ENCODE data around the gene LAP3.

LAP3 gene

DNA sequence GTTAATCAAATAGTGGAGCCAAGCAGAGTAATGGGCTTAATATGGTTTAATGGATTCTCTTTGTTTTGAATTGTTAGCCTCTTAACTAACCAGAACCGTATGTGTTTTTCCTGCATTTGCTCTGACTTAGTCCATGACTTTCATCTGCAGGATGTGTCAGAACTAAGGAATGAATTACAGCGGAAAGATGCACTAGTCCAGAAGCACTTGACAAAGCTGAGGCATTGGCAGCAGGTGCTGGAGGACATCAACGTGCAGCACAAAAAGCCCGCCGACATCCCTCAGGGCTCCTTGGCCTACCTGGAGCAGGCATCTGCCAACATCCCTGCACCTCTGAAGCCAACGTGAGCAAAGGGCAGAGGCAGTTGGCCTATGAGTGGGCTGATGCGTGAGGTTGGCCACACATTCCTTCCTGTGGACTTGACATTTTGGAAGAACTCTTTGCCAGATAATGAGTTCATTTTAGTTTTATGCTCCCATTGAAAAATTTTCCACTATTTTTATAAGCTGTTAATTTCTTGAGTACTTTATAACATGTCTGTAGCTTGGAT, 46.5 kb downstream of the LAP3 start:
- no peak for DNase-seq

DNA sequence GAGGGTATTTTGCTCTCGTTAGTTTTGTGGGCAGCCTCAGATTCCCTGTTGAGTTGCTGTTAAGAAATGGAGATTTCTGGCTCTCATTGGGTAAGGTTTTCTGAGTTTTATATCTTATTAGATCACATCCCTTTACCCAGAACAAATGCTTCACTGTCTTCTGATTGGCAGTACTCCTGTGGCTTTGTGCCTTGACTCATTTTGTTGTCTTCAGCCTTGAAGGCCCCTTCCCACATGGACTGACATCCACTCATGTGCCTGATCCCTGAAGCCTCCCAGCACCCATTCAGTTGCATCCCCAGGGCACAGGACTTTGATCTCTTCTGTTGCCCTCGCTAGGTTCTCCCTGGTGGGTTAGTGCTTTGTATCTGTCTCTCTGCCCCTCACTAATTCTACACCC, 47.8 kb downstream of the LAP3 start:
- no peak for DNase-seq

DNA sequence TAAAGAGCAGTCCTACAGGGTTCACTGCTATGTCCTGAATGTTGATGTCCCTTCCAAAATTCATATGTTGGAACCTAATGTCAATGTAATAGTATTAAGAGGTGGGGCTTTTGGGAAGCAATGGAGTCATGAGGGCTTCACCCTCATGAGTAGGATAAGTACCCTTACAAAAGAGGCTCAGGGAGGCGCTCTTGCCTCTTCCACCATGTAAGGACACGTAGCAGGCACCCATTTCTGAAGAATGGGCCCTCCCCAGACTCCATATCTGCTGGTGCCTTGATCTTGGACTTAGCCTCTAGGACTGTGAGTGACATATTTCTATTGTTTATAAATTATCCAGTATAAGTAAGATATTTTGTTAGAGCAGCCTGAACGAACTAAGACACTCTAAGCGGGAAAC, 53.2 kb downstream of the LAP3 start:
- DNase-seq = no peak

DNA sequence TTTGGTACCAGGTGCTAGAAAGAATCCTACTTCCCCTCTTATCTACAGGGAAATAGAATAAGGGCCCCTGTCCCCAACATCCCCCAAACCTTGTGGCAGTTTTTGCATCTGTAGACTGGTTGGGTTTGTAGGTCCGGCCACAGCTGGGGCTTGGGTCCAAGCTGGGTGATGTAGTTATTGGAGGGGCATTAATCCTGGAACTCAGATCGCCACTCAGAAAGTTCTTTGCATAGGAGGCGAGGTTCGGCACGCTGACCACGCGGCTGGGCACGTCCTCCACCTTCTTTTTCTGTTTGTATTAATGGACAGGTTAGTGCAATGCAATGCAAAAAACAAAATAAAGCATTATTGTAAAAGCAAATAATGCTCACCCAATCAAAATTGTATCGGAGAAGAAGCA, 56.6 kb downstream of the LAP3 start:
- no peak for DNase-seq

DNA sequence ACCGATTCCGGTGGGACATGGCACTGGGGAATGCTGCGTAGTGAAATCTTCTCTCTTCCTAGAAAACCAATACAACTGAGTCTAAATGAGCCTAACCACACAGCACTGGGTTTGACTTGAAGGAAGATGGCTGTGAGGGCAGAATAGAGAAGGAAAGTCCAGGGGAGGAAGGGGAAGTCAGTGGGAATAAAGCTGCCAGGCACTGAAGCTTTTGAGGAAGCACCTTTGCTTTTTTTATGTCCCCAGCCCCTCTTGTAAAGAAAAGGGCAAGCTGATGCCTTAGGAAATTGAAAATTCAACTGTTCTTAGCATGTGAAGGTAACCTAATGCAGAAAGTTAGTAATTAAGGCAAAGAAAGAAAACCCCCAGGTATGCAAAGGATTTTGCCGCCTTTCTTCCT, 58.1 kb downstream of the LAP3 start:
- DNase-seq = no peak

DNA sequence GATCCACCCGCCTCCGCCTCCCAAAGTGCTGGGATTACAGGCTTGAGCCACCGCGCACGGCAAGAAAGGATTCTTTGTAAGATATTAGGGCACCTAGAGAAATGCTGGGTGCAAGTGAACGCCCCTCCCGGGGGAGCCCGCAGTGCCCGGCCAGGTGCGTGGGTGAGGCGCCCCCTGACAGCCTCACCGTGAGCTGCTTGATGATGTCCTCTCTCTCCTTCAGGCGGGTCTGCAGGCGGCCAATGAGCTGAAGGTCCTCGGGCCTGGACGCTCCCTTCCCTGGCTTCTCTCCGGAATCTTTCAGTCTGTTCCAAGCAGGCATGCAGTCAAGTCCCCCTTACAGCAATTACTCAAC, 59.3 kb downstream of the LAP3 start:
- DNase-seq = no peak

DNA sequence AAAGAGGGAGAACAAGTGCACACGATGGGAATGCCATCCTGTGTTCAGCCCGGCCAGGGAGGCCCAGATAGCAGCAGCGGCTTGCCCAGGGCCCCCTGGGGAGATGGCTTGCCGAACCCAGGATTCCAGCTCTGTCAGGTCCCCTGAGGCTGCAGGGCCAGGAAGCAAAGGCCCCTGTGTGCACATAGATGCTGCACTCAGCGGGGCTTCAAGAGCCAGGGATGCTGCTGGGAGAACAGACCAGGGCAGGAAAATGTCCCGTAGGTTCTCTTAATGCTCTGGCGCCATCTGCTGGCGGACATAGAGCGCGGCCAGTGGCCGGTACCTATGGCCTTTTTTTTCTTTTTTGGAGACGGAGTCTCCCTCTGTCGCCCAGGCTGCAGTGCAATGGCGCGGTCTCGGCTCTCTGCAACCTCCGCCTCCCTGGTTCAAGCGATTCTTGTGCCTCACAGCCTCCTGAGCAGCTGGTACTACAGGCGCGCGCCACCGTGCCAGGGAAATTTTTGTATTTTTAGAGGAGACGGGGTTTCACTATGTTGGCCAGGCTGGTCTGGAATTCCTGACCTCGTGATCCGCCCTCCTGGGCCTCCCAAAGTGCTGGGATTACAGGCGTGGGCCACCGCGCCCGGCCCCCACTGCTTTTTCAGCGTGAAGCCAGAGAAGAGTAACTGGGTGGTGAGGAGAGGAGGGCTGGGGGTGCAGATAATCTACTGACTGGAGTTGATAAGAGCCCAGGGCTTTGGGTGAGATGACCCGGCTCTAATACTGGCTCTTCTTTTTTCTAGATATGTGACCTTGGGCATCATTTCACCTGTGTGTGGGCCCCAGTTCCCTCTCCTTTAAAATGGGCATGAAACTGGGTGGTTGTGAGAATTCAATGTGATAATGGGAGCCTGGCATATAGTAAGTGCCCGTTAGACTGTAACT, 60.0 kb downstream of the LAP3 start:
- peak; percentile 52 for DNase-seq

DNA sequence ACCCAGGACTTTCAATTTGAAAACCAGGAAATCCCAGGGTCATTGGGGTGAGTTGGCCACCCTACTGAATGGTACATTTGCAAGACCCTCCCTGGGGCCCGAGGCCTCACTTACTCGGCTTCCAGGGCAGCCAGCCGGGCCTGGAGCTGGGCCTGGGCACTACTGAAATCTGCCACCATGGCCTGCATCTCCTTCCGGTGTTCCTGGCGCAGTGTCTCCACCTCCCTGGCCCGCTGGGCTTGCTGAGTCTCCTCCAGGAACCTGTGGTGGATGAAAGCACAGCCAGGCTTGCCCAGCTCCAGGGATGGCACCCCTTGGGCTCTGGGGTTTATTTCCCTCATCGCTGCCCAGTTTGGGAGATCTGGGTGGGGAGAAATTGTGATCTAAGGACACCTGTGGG, 62.1 kb downstream of the LAP3 start:
- no peak for DNase-seq

DNA sequence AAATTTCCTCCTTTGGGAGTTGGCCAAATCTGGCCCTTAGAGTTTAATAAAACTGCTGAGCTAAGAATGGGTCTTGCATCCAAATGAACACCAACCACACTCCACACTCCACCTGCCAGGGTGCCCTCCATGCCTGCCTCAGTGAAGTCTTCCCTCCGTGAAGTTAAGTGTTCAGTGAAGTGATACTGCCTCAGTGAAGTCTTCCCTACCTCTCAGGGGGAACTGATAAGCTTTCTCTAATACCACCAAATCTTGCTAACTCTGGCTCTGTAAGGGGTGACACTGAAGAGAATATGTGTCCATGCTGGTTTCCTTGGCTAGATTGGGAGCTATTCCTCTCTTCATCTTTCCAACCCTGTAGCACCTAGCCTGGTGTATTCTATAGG, 65.4 kb downstream of the LAP3 start:
- DNase-seq = no peak

DNA sequence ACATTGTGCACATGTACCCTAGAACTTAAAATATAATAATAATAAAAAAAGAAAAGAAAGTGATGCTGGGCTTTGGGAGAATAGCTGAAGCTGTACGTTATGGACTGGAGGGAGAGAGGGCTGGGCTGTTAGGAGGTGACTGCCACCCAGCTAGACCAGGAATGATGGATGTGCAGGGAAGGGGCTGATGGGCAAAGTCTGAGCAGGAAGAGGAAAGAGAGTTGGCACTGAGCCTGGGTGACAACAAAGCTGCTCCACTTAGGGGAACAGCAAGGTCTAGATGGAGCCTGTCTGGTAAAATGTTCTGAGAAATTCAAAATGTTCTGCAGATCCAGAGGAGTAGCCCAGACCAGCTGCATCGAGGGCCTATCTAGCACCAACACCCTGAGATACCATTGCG, 69.7 kb downstream of the LAP3 start:
- DNase-seq = no peak

DNA sequence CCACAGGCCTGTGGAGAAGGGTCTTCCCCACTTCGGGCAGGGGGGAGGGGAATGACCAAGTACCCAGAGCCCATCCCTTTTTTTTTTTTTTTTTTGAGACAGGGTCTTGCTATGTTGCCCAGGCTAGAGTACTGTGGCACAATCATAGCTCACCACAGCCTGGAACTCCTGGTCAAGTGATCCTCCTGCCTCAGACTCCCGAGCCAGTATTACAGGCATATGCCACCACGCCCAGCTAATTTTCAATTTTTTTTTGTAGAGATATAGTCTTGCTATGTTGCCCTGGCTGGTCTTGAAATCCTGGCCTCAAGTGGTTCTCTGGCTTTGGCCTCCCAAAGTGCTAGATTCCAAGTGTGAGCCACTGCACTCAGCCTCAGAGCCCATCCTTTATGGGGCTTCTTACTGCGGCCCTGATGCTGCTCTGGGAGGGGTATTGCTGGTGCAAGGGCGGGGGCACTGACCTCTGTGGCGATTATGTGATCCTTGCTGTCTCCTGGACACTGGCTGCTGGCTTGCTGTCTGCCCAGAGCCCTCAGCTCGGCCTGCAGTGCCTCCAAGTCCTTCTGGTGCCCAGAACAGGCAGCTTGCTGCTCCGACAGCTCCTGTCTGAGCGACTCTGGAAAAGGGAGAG, 70.3 kb downstream of the LAP3 start:
- DNase-seq = no peak

DNA sequence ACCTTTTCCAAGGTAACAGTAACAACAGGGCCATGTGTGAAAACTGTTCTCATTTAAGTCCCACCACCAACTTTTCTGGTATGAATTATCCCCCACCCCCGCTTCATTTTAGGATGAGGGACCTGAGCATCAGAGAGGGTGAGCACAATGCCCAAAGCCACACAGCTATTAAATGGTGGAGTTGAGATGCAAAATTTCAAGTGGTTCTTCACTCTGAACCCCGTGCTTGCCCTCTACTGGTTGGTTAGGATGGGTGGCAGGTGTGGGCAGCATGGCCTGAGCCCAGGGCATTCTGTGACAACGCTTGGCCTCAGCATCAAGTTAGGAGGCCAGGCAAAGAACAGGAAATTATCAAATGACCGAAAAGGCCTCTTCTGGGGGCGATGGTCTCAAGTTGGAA, 70.9 kb downstream of the LAP3 start:
- DNase-seq = no peak

DNA sequence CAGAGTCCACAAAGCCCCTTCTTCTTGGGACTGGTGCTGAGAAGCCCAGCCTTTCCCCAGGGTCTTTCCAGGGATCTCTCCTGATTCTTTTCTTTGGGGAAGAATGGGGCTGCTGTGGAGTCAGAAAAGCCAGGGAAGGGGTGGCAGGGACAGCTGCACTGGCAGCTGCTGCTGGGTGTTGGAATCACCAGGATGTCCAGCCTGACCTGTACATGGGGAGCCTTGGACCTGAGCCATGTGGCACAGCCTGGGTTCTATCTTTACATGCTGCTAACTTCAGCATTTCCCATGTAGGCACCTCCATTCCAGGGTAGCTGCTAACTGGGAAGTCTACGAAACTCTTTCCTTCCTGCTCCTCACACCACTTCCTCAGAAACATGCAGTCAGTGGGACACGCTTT, 73.4 kb downstream of the LAP3 start:
- DNase-seq = no peak

DNA sequence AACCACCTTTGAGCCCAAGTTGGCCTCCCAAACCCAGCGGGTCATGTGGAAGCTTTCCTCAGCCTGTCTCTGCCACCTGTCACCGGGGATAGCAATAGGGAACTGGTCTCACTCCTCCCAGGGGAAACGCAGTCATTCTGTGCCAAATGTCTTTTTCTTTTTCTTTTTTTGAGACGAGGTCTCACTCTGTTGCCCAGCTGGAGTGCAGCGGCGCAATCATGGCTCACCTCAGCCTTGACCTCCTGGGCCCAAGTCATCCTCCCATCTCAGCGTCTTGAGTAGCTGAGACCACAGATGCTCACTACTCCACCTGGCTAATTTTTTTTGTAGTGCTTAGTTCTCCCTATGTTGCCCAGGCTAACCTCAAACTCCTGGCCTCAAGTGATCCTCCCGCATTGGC, 77.7 kb downstream of the LAP3 start:
- peak; percentile 11 for DNase-seq

DNA sequence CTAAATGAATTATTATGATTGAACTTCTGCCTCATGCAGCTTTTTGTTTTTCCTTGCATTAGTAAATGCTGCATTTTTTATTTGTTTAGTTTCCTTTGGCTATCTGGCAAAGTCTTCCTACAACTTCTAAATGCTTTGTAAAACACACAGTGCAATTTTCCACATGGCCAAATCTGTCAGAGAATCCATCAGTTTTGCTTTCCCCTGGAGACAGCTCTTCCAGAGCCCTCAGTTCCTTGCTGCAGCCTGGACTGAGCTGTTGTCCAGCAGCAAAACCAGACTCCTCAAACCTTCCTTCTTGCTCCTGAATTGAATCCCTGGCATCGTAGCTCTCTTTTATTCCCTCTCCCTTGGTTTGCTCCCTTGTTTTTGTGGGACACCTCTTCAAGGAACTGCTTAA, 80.1 kb downstream of the LAP3 start:
- no peak for DNase-seq

Measured in NCI-H2171 treated with DMSO at 0.1 percent for 48 hours (cell line).